WTC11 (cell line): ENCODE data around the gene TENT4B. TPM values are rescaled to one million over a fixed set of nuclear protein-coding genes. Genes with fewer than 3 reads are reported as not detected.

ENCODE experiments used
- ATAC-seq: fragments of 200-7000 bp; cut with Tn5 transposase; 2 replicates; pipeline ENCODE4 v1.10.0; 2021; ENCODE audit warnings: mild to moderate bottlenecking, moderate library complexity
- CTCF ChIA-PET: fragments of 300-600 bp; sonication (Branson Sonifier 250); formaldehyde crosslinking; loops from one replicate; lab custom pipeline; 2021; ENCODE audit warnings: antibody characterized with exemption; lab: Charles Lee
- POLR2A ChIA-PET: fragments of 350-600 bp; sonication (Branson Sonifier 250); formaldehyde crosslinking; loops from one replicate; lab custom pipeline; 2021; ENCODE audit warnings: antibody characterized with exemption; lab: Charles Lee
- DNase-seq: peaks from one replicate; pipeline ENCODE4 v3.0.0; 2021; ENCODE audit warnings: low spot score
- H3K27ac Mint-ChIP-seq: 2 replicates; pipeline ENCODE4 v1.8.0; 2021; ENCODE audit warnings: mixed read lengths
- H3K27me3 Mint-ChIP-seq: 2 replicates; pipeline ENCODE4 v1.8.0; 2021; ENCODE audit warnings: low read depth, mild to moderate bottlenecking, moderate library complexity, mixed read lengths
- H3K36me3 Mint-ChIP-seq: 2 replicates; pipeline ENCODE4 v1.8.0; 2021; ENCODE audit warnings: mixed read lengths
- H3K4me1 Mint-ChIP-seq: 2 replicates; pipeline ENCODE4 v1.8.0; 2022; ENCODE audit warnings: mixed read lengths
- H3K4me3 Mint-ChIP-seq: 2 replicates; pipeline ENCODE4 v1.8.0; 2021; ENCODE audit warnings: mild to moderate bottlenecking, moderate library complexity, mixed read lengths
- H3K9me3 Mint-ChIP-seq: 2 replicates; pipeline ENCODE4 v1.8.0; 2021; ENCODE audit warnings: mixed read lengths
- ATF6 ChIP-seq: sonication (generic); formaldehyde crosslinking; IDR thresholded peaks from 2 replicates; pipeline ENCODE4 v1.8.1; 2023; ENCODE audit warnings: mild to moderate bottlenecking, missing genetic modification reagents
- FOXK1 ChIP-seq: sonication (generic); formaldehyde crosslinking; IDR thresholded peaks from 2 replicates; pipeline ENCODE4 v1.8.0; 2022; ENCODE audit warnings: mild to moderate bottlenecking, moderate library complexity, missing genetic modification reagents
- IRF2 ChIP-seq: sonication (generic); formaldehyde crosslinking; IDR thresholded peaks from 2 replicates; pipeline ENCODE4 v1.8.0; 2022; ENCODE audit warnings: low read depth, missing genetic modification reagents, borderline replicate concordance
- KAT7 ChIP-seq: sonication (generic); formaldehyde crosslinking; IDR thresholded peaks from 2 replicates; pipeline ENCODE4 v1.8.1; 2023; ENCODE audit warnings: missing genetic modification reagents, mild to moderate bottlenecking, borderline replicate concordance
- OVOL2 ChIP-seq: fragments of 250-450 bp; sonication (Bioruptor Pico); IDR thresholded peaks from 2 replicates; pipeline ENCODE4 v1.9.0; 2021; ENCODE audit warnings: mild to moderate bottlenecking, borderline replicate concordance
- SMAD3 ChIP-seq: sonication (generic); formaldehyde crosslinking; IDR thresholded peaks from 2 replicates; pipeline ENCODE4 v1.8.0; 2022; ENCODE audit warnings: missing genetic modification reagents, mild to moderate bottlenecking, borderline replicate concordance
- TEAD4 ChIP-seq: sonication (generic); formaldehyde crosslinking; IDR thresholded peaks from 2 replicates; pipeline ENCODE4 v1.8.0; 2022; ENCODE audit warnings: mild to moderate bottlenecking, missing genetic modification reagents
- TP53 ChIP-seq: sonication (generic); formaldehyde crosslinking; IDR thresholded peaks from 2 replicates; pipeline ENCODE4 v1.8.1; 2023; ENCODE audit warnings: mild to moderate bottlenecking, missing genetic modification reagents
- ZNF138 ChIP-seq: sonication (generic); formaldehyde crosslinking; conservative IDR thresholded peaks from 2 replicates; pipeline ENCODE4 v1.8.1; 2022; ENCODE audit warnings: mild to moderate bottlenecking, moderate library complexity, missing genetic modification reagents
- ZNF232 ChIP-seq: sonication (generic); formaldehyde crosslinking; IDR thresholded peaks from 2 replicates; pipeline ENCODE4 v1.8.0; 2022; ENCODE audit warnings: mild to moderate bottlenecking, missing genetic modification reagents
- ZNF263 ChIP-seq: sonication (generic); formaldehyde crosslinking; IDR thresholded peaks from 2 replicates; pipeline ENCODE4 v1.8.1; 2022; ENCODE audit warnings: low read depth, mild to moderate bottlenecking, moderate library complexity, missing genetic modification reagents
- ZNF317 ChIP-seq: sonication (generic); formaldehyde crosslinking; IDR thresholded peaks from 2 replicates; pipeline ENCODE4 v1.8.1; 2023; ENCODE audit warnings: low read depth, mild to moderate bottlenecking, moderate library complexity, missing genetic modification reagents, borderline replicate concordance
- total RNA-seq: library from RNA; stranded (reverse); gene quantifications from 3 replicates; pipeline ENCODE4 v1.2.3, GENCODE V29; 2021
- TF ChIP-seq, protein P1 (sequence below): sonication (generic); formaldehyde crosslinking; IDR thresholded peaks from 2 replicates; pipeline ENCODE4 v1.8.0; 2023; ENCODE audit warnings: missing genetic modification reagents, mild to moderate bottlenecking, borderline replicate concordance
- TF ChIP-seq, protein P2 (sequence below): fragments of 200-600 bp; IDR thresholded peaks from 2 replicates; pipeline ENCODE4 v1.8.0; 2022; ENCODE audit warnings: antibody characterized with exemption
- TF ChIP-seq, protein P3 (sequence below): sonication (generic); formaldehyde crosslinking; IDR thresholded peaks from 2 replicates; pipeline ENCODE4 v1.8.1; 2022; ENCODE audit warnings: low read depth, mild to moderate bottlenecking, moderate library complexity, missing genetic modification reagents, borderline replicate concordance

The TENT4B gene
- total RNA-seq, 1 experiment from 2014 or later: 14.3 TPM

DNA sequence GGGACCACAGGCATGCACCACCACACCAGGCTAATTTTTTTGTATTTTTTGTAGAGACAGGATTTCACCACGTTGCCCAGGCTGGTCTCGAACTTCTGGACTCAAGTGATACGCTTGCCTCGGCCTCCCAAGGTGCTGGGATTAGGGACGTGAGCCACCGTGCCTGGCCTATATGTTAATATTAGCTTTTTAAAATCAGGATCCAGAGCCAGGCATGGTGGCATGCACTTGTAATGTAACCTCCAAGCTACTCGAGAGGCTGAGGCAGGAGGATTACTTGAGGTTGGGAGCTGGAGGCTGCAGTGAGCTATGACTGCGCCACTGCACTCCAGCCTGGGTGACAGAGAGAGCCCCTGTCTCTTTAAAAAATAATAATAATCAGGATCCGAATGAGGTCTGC lies 104.8 kb downstream of the TENT4B start:
- Mint-ChIP-seq H3K36me3 (no peaks in the 10 kb centered on the region), H3K27ac (no peak overlapping the region), H3K27me3 (no peaks in the 10 kb centered on the region), H3K9me3 (peaks cover 8% of the 10 kb centered on the region), H3K4me1 (peaks cover 13% of the 10 kb centered on the region), H3K4me3 (no peak overlapping the region)
- no peak for DNase-seq
- CTCF ChIA-PET: interaction anchor here (2.3 kb wide), 1 partner anchor 69 kb away, joined by 4 read pairs; no protein-coding TSS in a partner anchor
- no peak for ATAC-seq
- POLR2A ChIA-PET: no interaction called here
- TF ChIP-seq, protein P1, sequence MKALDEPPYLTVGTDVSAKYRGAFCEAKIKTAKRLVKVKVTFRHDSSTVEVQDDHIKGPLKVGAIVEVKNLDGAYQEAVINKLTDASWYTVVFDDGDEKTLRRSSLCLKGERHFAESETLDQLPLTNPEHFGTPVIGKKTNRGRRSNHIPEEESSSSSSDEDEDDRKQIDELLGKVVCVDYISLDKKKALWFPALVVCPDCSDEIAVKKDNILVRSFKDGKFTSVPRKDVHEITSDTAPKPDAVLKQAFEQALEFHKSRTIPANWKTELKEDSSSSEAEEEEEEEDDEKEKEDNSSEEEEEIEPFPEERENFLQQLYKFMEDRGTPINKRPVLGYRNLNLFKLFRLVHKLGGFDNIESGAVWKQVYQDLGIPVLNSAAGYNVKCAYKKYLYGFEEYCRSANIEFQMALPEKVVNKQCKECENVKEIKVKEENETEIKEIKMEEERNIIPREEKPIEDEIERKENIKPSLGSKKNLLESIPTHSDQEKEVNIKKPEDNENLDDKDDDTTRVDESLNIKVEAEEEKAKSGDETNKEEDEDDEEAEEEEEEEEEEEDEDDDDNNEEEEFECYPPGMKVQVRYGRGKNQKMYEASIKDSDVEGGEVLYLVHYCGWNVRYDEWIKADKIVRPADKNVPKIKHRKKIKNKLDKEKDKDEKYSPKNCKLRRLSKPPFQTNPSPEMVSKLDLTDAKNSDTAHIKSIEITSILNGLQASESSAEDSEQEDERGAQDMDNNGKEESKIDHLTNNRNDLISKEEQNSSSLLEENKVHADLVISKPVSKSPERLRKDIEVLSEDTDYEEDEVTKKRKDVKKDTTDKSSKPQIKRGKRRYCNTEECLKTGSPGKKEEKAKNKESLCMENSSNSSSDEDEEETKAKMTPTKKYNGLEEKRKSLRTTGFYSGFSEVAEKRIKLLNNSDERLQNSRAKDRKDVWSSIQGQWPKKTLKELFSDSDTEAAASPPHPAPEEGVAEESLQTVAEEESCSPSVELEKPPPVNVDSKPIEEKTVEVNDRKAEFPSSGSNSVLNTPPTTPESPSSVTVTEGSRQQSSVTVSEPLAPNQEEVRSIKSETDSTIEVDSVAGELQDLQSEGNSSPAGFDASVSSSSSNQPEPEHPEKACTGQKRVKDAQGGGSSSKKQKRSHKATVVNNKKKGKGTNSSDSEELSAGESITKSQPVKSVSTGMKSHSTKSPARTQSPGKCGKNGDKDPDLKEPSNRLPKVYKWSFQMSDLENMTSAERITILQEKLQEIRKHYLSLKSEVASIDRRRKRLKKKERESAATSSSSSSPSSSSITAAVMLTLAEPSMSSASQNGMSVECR (CRISPR knock-in tag): no peak
- TF ChIP-seq FOXK1 (CRISPR knock-in tag): no peak
- no peak for TF ChIP-seq ZNF317
- TF ChIP-seq SMAD3: no peak
- TF ChIP-seq, protein P2, sequence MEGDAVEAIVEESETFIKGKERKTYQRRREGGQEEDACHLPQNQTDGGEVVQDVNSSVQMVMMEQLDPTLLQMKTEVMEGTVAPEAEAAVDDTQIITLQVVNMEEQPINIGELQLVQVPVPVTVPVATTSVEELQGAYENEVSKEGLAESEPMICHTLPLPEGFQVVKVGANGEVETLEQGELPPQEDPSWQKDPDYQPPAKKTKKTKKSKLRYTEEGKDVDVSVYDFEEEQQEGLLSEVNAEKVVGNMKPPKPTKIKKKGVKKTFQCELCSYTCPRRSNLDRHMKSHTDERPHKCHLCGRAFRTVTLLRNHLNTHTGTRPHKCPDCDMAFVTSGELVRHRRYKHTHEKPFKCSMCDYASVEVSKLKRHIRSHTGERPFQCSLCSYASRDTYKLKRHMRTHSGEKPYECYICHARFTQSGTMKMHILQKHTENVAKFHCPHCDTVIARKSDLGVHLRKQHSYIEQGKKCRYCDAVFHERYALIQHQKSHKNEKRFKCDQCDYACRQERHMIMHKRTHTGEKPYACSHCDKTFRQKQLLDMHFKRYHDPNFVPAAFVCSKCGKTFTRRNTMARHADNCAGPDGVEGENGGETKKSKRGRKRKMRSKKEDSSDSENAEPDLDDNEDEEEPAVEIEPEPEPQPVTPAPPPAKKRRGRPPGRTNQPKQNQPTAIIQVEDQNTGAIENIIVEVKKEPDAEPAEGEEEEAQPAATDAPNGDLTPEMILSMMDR: no peak
- TF ChIP-seq ZNF263 (CRISPR knock-in tag): no peak
- TF ChIP-seq IRF2 (CRISPR knock-in tag): no peak
- no peak for TF ChIP-seq KAT7 (CRISPR knock-in tag)
- TF ChIP-seq, protein P3, sequence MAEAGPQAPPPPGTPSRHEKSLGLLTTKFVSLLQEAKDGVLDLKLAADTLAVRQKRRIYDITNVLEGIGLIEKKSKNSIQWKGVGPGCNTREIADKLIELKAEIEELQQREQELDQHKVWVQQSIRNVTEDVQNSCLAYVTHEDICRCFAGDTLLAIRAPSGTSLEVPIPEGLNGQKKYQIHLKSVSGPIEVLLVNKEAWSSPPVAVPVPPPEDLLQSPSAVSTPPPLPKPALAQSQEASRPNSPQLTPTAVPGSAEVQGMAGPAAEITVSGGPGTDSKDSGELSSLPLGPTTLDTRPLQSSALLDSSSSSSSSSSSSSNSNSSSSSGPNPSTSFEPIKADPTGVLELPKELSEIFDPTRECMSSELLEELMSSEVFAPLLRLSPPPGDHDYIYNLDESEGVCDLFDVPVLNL (CRISPR knock-in tag): no peak
- no peak for TF ChIP-seq ZNF232 (CRISPR knock-in tag)
- TF ChIP-seq TEAD4 (CRISPR knock-in tag): no peak
- no peak for TF ChIP-seq TP53 (CRISPR knock-in tag)
- TF ChIP-seq ATF6 (CRISPR knock-in tag): no peak
- TF ChIP-seq ZNF138 (CRISPR knock-in tag): no peak
- no peak for TF ChIP-seq OVOL2 (CRISPR knock-in tag)
